ENCODE measurements around the gene COL5A1.

DNA sequence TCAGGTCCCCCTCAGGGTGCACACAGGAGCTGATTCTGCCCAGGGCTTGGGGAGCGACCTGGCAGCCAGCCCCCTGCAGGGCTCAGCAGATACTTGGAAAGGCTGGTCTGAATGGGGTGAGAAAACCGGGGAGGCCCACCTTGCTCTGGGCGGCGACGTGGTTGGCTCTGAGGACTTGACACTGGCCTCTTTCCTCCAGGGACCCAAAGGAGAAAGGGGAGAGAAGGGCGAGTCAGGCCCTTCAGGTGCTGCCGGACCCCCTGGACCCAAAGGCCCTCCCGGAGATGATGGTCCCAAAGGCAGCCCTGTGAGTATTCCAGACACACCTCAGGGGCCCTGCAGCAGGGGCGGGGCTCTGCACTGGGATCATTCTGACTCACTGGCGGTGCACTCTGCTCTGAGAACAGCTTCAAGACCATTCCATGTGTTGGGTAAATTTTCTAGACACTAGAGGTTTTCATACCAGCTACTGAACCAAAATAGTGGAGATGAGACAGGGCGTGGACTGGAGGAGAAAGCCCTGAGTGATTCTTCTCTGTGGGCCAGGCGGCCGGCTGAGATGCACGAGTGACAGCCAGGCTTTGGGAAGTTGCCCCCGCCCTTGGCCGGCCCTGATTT lies 173.1 kb downstream of the COL5A1 start:
- TF ChIP-seq CTCF (IDR thresholded peaks at IDR 0.05; ENCODE audit: low read depth, low read length) (no peak), EZH2phosphoT487 (IDR thresholded peaks at IDR 0.05; ENCODE audit: low read depth) (no peak)
